Activated CD8-positive, alpha-beta memory T cell treated with anti-CD3 and anti-CD28 coated beads, Interleukin-2, amount 50 U/mL, for 24 hours (primary cell): Measurements from ENCODE around the gene TBL1XR1.
A peak's percentile ranks its signal among the peaks of the same experiment; 100 is the strongest.

Source experiments
- DNase-seq: peaks from one replicate; pipeline ENCODE4 v3.0.0-alpha.2; 2020; ENCODE audit errors: extremely low read depth

TBL1XR1 gene

DNA sequence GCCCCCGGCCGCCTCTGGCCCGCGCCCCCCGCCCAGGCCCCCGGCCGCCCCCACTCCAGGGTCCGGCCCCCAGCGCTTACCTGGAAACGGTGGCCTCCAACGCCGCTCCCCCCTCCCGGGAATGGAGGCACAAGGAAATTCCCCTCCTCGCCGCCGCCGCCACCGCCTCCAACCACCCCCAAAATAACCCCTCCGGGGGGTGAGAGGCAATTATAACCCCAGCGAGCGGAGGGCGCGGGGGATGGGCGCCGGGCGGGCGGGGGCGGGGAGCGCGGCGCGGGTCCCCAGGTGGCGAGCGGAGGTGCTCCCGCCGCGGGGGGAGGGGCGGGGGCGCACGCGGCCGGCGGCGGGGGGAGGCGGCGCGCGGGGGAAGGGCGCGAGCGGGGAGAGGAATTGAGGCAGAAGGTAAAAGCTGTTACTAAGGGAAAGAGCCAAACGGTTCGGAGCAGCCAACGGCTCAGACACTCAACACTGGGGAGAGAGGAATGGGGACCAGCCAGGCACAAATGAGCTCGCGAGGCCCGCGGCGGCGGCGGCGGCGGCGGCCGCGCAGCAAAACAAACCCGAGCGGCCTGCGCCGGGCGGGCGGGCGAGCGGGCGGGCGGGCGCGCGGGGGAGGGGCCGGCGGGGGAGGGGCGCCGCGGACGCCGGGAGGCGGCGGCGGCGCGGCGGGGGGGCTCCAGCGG, at the start of gene TBL1XR1:
TSS of gene TBL1XR1 (minus strand) at position 442 of the 686 bp plus-strand sequence. CDS start 132,505 bp downstream, outside the sequence.
- peak; percentile 56 for DNase-seq

DNA sequence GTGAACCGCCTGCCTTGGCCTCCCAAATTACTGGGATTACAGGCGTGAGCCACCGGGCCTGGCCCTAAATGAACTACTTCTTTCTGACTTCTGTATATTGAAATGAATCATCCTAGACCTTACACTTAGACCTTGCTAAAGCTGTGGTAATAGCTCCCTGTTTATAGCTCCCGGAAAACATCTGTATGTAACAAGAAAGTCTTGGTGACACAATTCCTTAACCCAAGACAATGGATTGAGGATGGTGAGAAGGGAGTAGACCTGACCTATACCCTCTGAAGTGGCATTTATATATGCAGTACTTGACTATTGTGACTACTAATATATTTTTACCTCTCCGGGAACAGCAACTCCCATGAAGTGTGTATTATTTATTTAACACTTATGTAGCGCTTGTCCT, 48.0 kb upstream of the TBL1XR1 start:
- no peak for DNase-seq

DNA sequence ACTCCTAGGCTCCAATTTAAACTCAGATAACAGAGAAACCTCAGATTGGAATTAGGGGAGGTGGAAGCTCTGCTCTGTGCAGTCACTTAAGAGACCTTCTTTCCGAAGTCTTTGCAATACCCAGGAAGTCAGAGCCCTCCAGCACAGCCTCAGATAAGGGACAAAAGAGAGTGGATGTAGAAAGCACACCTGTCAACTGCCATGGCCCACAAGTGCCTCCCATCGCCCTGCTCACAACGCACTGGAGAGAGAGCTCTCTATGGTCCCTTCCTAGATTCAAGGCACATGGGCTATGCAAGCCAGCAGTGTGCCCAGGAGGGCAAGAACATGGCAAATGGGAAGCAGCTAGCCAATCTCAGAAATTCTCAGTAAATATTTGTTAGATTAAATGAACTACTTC, 47.3 kb upstream of the TBL1XR1 start:
- no peak for DNase-seq

DNA sequence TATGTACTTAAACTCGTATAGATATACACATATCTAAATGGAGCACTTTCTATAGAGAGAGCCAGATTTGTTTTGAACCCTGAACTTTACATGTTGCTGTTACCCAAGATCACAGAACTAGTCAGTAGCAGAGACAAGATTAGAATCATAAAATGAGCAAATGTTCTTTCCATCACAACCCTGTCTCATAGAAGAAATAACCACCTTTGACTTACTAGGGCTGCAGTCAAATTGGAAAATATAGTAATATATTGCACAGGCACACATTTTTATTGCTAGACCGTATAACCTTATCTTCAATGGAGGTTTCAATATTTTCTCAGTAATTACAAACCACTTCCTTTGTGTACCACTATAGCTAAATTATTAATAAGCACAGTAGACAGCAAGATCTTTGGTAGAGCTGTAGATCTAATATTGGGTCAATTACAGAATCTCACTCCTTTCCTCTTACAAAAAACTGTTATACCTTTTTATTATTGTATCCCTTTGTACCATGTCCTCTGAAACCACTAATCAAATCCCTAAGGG, 41.5 kb upstream of the TBL1XR1 start:
- no peak for DNase-seq

DNA sequence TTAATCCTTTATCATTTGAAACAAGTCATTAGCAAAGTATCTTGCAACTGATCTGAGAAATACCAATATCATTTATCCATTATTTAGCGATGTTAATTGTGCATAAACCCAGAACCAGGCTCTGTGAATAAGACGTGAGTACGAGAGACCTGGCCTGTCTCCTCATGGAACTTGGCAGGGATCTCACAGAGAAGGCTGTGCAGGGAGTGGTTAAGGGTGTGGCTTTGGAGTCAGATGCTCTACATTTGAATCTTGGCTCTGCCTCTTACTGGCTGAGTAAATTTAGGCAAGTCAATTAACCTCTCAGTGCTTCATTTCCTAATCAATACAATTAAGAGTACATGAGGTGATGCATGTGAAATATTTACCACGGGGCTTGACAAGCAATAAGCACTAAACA, 39.9 kb upstream of the TBL1XR1 start:
- no peak for DNase-seq

- DNase-seq: no peak
Measured at GRCh38 chr3:177236704-177237103, 39.4 kb upstream of the TBL1XR1 start.

- no peak for DNase-seq
Measured at GRCh38 chr3:177234121-177234520, 36.8 kb upstream of the TBL1XR1 start.

DNA sequence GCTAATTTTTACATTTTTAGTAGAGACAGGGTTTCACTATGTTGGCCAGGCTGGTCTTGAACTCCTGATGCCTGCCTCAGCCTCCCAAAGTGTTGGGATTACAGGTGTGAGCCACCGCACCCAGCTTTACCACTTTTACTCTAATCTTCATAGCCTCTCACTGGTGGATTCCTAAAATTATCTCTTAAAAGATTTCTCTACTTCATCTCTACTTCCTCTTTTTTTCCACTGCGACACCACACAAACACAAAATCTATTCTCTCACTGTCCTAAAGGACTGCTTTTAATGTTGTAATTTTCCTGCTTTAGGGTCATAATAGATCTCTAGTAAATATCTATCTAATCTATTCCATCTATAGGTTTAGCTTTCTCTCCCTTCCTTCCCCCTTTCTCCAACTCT, 34.0 kb upstream of the TBL1XR1 start:
- no peak for DNase-seq

GRCh38 chr3:177230641-177231040, 33.4 kb upstream of the TBL1XR1 start:
- DNase-seq: no peak

DNA sequence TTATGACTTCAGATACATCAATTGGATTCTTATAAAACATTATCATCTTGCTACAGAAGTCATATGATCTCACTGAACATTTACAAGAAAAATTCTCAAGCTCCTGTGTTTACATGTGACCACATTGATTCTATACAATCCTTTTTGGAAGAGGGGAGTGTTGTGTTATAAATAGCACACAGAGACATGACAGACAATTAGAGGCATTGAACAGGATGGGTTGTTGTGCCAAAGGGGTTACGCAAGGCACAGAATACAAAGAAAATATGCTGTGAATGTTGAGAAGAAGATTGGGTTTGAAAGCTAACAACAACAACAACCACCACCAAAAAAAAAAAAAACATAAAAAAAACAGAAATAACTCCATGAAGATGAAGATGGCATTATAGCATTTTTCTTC, 32.5 kb upstream of the TBL1XR1 start:
- DNase-seq: no peak

DNA sequence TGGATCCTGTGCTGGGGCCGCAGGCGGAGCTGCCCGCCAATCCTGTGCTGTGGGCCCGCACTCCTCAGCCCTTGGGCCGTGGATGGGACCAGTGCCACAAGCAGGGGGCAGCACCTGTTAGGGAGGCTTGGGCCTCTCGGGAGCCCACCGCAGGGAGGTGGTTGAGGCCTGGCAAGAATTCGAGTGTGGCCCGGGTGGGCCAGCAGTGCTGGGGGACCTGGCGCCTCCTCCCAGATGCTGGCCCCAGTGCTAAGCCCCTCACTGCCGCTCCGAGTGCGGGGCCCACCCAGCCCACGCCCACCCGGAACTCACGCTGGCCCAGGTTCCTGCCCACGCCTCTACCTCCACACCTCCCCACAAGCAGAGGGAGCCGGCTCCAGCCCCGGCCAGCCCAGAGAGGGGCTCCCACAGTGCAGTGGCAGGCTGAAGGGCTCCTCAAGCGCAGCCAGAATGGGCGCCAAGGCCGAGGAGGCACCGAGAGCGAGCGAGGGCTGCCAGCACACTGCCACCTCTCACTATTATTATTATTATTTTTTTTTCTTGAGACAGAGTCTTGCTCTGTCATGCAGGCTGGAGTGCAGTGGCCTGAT, 31.4 kb upstream of the TBL1XR1 start:
- no peak for DNase-seq

GRCh38 chr3:177224414-177224813, 27.1 kb upstream of the TBL1XR1 start:
- DNase-seq: no peak

- no peak for DNase-seq
Measured at GRCh38 chr3:177221744-177222143, 24.5 kb upstream of the TBL1XR1 start.

DNA sequence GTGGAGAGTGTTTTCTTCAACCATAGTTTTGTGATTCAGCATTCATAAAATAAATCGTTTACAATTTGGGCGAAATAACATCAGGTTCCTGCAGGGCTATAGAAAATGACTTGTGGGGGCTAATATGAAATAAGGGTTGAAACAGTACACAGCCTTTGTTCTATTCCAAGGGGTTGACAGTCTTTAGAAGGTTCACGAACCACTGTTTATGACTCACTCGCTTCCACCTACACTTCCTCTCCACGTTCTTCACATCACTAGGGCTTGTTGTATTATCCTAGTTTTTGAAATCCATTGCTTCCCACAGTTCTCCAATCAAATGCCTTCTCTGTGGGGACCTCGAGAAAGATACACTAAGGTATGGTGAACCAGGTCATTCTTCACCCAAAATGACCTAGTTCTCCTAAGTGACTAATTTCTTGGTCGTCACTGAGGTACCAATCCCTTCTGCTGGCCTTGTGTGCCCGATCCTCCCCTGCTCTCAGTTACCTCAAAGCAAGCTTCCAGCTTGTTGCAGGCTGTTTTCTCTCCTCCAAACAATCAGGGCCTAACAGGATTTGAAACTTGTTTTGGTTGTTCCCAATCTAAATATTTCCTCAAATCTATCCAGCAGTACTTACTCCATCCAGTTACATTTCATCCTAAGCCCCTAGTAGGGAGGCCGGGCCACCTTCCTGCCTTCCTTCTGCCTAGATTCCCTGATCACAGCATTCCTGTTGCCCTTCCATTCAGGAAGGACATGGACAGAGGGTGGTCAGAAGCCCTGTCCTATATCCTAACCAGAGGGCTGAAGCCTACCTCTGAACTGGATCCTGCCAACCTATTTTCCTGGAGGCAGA, 23.1 kb upstream of the TBL1XR1 start:
- no peak for DNase-seq

GRCh38 chr3:177213801-177214535, 16.7 kb upstream of the TBL1XR1 start:
- DNase-seq: no peak

GRCh38 chr3:177212756-177213155, 15.5 kb upstream of the TBL1XR1 start:
- DNase-seq: no peak

- DNase-seq: no peak
Measured at GRCh38 chr3:177212278-177212610, 15.0 kb upstream of the TBL1XR1 start.

DNA sequence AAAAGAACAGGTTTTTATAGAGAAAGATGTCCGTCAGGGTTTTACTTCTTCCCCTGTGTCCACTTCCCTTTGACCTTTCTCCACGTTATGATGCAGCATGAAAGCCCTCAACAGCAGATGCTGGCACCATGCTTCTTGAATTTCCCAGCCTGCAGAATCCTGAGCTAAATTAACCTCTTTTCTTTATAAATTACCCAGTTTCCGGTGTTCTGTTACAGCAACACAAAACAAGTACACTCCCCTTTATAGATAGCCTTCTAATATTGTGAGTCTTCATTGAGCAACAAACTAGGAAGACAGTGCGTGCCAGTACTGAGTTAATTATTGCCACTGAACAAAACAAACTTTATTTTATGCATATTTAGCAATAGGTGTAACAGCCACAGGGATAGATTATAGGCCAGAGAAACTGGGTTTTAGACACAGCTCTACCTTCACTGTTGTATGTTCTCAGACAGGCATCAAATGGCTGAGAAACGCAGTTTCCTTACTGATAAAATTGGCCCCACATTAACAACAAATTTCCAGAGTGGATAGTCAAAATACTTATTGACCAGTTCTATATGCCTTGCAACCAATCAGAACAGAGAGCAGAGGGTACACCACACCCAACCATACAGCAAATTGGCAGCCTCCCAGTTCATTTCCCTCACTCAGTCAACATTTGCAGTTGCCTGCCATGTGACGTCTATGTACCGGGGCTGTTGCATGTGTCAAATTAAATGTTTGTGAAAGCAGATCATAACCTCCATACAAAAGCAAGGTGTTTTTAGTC, 14.4 kb upstream of the TBL1XR1 start:
- no peak for DNase-seq

DNA sequence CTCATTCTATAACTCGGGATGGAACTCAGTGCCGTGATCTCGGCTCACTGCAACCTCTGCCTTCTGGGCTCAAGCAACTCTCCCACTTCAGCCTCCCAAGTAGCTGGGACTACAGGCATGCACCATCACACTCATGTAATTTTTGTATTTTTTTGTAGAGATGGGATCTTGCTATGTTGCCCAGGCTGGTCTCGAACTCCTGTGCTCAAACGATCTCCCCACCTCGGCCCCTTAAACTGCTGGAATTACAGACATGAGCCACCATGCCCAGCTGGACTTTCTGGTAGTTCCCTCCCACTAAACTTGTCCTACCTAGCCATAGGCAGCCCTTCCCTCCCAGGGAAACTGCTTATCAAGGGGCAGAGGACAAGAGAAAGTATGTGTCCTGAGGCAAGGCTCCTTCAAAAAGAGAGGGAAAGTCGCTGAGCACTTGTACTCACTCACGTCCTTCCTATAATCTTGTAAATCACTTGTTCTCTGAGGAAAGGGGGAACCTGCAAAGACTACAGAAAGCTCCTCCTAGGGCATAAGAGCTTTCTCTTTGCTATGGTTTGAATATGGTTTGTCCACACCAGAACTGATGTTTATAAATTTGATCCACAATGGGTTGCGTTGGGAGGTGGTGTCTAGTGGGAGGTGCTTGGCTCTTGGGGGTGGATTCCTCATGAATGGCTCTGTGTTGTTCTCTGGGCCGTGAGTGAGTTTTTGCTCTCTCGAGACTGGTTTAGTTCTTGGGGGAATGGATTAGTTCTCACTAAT, 13.6 kb upstream of the TBL1XR1 start:
- DNase-seq: no peak

DNA sequence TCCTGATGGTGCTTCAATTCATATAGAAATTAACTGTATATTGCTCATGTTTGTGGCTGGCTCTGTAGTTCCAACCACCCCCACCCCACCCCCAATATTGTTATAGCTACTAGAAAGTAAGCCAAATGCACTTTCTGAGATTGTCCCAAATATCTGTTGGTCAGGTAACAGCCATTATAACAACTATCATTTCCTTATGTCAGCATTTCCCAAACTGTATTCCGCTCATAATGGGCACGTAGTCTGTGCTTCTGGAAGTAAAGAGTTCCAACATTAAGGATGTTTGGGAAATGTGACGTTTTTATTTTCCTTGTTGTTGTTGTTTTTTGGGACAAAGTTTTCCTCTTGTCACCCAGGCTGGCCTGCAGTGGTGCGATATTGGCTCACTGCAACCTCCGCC, 12.2 kb upstream of the TBL1XR1 start:
- no peak for DNase-seq

- no peak for DNase-seq
Measured at GRCh38 chr3:177208781-177209180, 11.5 kb upstream of the TBL1XR1 start.
